GM23338 (cell line): ENCODE results near the gene SRRT. TPM values are rescaled to one million over a fixed set of nuclear protein-coding genes. Genes with fewer than 3 reads are reported as not detected.

Experiments used
- ATAC-seq: fragments of 200-7000 bp; cut with Tn5 transposase; 3 replicates; pipeline ENCODE4 v1.9.1; 2020
- DNase-seq: peaks from one replicate; pipeline ENCODE4 v3.0.0-alpha.2; 2015; ENCODE audit warnings: low spot score
- H2AFZ ChIP-seq: fragments of 200-600 bp; sonication (generic); 2 replicates; pipeline ENCODE4 v1.8.0; 2016; ENCODE audit warnings: antibody characterized with exemption, mild to moderate bottlenecking, moderate library complexity
- H3F3A ChIP-seq: fragments of 200-600 bp; sonication (generic); replicated peaks from 2 replicates; pipeline ENCODE4 v1.8.0; 2017; ENCODE audit warnings: antibody characterized with exemption, mixed run types, low read depth
- H3K27ac ChIP-seq: fragments of 200-600 bp; sonication (generic); 2 replicates; pipeline ENCODE4 v1.6.1; 2016; ENCODE audit warnings: low read depth
- H3K27me3 ChIP-seq: fragments of 200-600 bp; sonication (generic); 2 replicates; pipeline ENCODE4 v1.8.0; 2016; ENCODE audit warnings: mild to moderate bottlenecking, mixed run types, moderate library complexity; ENCODE audit not compliant: insufficient read depth
- H3K36me3 ChIP-seq: fragments of 200-600 bp; sonication (generic); 2 replicates; pipeline ENCODE4 v1.8.0; 2016; ENCODE audit warnings: mild to moderate bottlenecking; ENCODE audit not compliant: insufficient read depth
- H3K4me1 ChIP-seq: fragments of 200-600 bp; sonication (generic); 2 replicates; pipeline ENCODE4 v1.8.0; 2016; ENCODE audit warnings: mild to moderate bottlenecking, moderate library complexity; ENCODE audit not compliant: insufficient read depth
- H3K4me2 ChIP-seq: fragments of 200-600 bp; sonication (generic); 2 replicates; pipeline ENCODE4 v1.7.1; 2017; ENCODE audit warnings: mixed run types
- H3K4me3 ChIP-seq: fragments of 200-600 bp; sonication (generic); 2 replicates; pipeline ENCODE4 v1.6.1; 2016; ENCODE audit warnings: mixed run types
- H3K79me2 ChIP-seq: fragments of 200-600 bp; sonication (generic); replicated peaks from 2 replicates; pipeline ENCODE4 v1.8.0; 2017; ENCODE audit warnings: mild to moderate bottlenecking; ENCODE audit not compliant: insufficient read depth
- H3K9me2 ChIP-seq: fragments of 200-600 bp; sonication (generic); 2 replicates; pipeline ENCODE4 v1.8.0; 2017; ENCODE audit not compliant: insufficient read depth
- H4K20me1 ChIP-seq: fragments of 200-600 bp; sonication (generic); replicated peaks from 2 replicates; pipeline ENCODE4 v1.8.0; 2017; ENCODE audit warnings: mild to moderate bottlenecking; ENCODE audit not compliant: insufficient read depth
- H3K27ac Mint-ChIP-seq: 2 replicates; pipeline ENCODE4 v1.8.0; 2020; ENCODE audit warnings: inconsistent platforms, mild to moderate bottlenecking, moderate library complexity, mixed read lengths
- H3K27me3 Mint-ChIP-seq: 3 replicates; pipeline ENCODE4 v1.8.0; 2022; ENCODE audit warnings: low read depth, mild to moderate bottlenecking, moderate library complexity, mixed read lengths, inconsistent platforms; ENCODE audit not compliant: insufficient read depth, poor library complexity
- H3K36me3 Mint-ChIP-seq: 3 replicates; pipeline ENCODE4 v1.8.0; 2021; ENCODE audit warnings: low read depth, mild to moderate bottlenecking, inconsistent platforms, moderate library complexity, mixed read lengths
- H3K4me1 Mint-ChIP-seq: 3 replicates; pipeline ENCODE4 v1.8.0; 2020; ENCODE audit warnings: mild to moderate bottlenecking, inconsistent platforms, mixed read lengths
- H3K4me3 Mint-ChIP-seq: 3 replicates; pipeline ENCODE4 v1.8.0; 2021; ENCODE audit warnings: moderate library complexity, mild to moderate bottlenecking, inconsistent platforms, mixed read lengths
- H3K9me3 Mint-ChIP-seq: 3 replicates; pipeline ENCODE4 v1.8.0; 2020; ENCODE audit warnings: moderate library complexity, mild to moderate bottlenecking, inconsistent platforms, mixed read lengths
- CREB1 ChIP-seq: fragments of 250-450 bp; sonication (Bioruptor Pico); IDR thresholded peaks from 2 replicates; pipeline ENCODE4 v1.5.0; 2020; ENCODE audit warnings: low read depth, mild to moderate bottlenecking, moderate library complexity
- ETS1 ChIP-seq: IDR thresholded peaks from 2 replicates; pipeline ENCODE4 v1.6.1; 2016; ENCODE audit warnings: antibody characterized with exemption
- EZH2 ChIP-seq: fragments of 200-600 bp; sonication (generic); IDR thresholded peaks from one replicate; pipeline ENCODE4 v1.8.0; 2017; ENCODE audit warnings: antibody characterized with exemption, mild to moderate bottlenecking, low read depth; ENCODE audit not compliant: unreplicated experiment
- EZH2phosphoT487 ChIP-seq: fragments of 200-600 bp; sonication (generic); IDR thresholded peaks from one replicate; pipeline ENCODE4 v1.8.1; 2018; ENCODE audit warnings: antibody characterized with exemption; ENCODE audit not compliant: unreplicated experiment
- JUNB ChIP-seq: IDR thresholded peaks from one replicate; pipeline ENCODE4 v1.6.1; 2016; ENCODE audit warnings: antibody characterized with exemption; ENCODE audit not compliant: unreplicated experiment
- NANOG ChIP-seq: IDR thresholded peaks from 2 replicates; pipeline ENCODE4 v1.6.1; 2016; ENCODE audit warnings: antibody characterized with exemption, borderline replicate concordance
- POLR2AphosphoS5 ChIP-seq: IDR thresholded peaks from 2 replicates; pipeline ENCODE4 v1.6.1; 2016; ENCODE audit warnings: antibody characterized with exemption, low read depth
- STAT1 ChIP-seq: IDR thresholded peaks from one replicate; pipeline ENCODE4 v1.6.1; 2016; ENCODE audit warnings: antibody characterized with exemption; ENCODE audit not compliant: unreplicated experiment
- ZNF114 ChIP-seq: fragments of 250-450 bp; sonication (Bioruptor Pico); IDR thresholded peaks from 2 replicates; pipeline ENCODE4 v1.5.0; 2020; ENCODE audit warnings: mild to moderate bottlenecking, moderate library complexity
- ZNF331 ChIP-seq: fragments of 250-450 bp; sonication (Bioruptor Pico); IDR thresholded peaks from 2 replicates; pipeline ENCODE4 v1.5.0; 2020; ENCODE audit warnings: low read depth, mild to moderate bottlenecking, moderate library complexity
- polyA plus RNA-seq: library from polyadenylated mRNA; unstranded; fragments of >200 nt; fragmentation: Nextera tagmentation; extraction: Ambion mirVana; gene quantifications from 2 replicates; pipeline ENCODE4 v1.2.1, GENCODE V29; 2016
- total RNA-seq: library from RNA; depleted of rRNA; stranded (reverse); fragments of >200 nt; shearing (Covaris generic); gene quantifications from 2 replicates; pipeline ENCODE4 v1.2.3, GENCODE V29; 2014
- TF ChIP-seq, protein P1 (sequence below), 2 experiments: fragments of 200-600 bp in 1 of 2; sonication (generic) in 1 of 2; conservative IDR thresholded peaks; 2 replicates each; pipeline versions ENCODE4 v1.5.1 to v1.6.1; 2016 to 2017; ENCODE audit warnings: antibody characterized with exemption in 2 of 2, low read depth in 2 of 2, mild to moderate bottlenecking in 2 of 2, moderate library complexity in 1 of 2
- TF ChIP-seq, protein P2 (sequence below): IDR thresholded peaks from one replicate; pipeline ENCODE4 v1.6.1; 2018; ENCODE audit warnings: antibody characterized with exemption; ENCODE audit not compliant: unreplicated experiment
- TF ChIP-seq, protein P3 (sequence below): fragments of 250-450 bp; sonication (Bioruptor Pico); IDR thresholded peaks from 2 replicates; pipeline ENCODE4 v1.5.0; 2020; ENCODE audit warnings: mild to moderate bottlenecking, moderate library complexity

Gene SRRT
- total and polyA plus RNA-seq, 2 experiments from 2014 or later, result 113 to 140 TPM

GRCh38 chr7:100859856-100860255 lies 15.0 kb upstream of the SRRT start:
- no peak for ATAC-seq
- no peak for DNase-seq
- Mint-ChIP-seq H3K36me3 (peaks cover 50% of the 10 kb centered on the region), H3K9me3 (no peaks in the 10 kb centered on the region), H3K27ac (no peak overlapping the region), H3K4me1 (peaks cover 5% of the 10 kb centered on the region; the same call in 2 of the 3 replicates), H3K27me3 (peaks cover 8% of the 10 kb centered on the region), H3K4me3 (no peak overlapping the region)
- H3K4me1 ChIP-seq, result no peaks in the 10 kb centered on the region
- H3K4me2 ChIP-seq, result no peak overlapping the region
- H3K79me2 ChIP-seq, result peaks cover 21% of the 10 kb centered on the region
- no peaks in the 10 kb centered on the region for H3K27me3 ChIP-seq
- no peak overlapping the region for H3K4me3 ChIP-seq
- H4K20me1 ChIP-seq, result 0 out of 2 replicates have a peak, but pooled peaks cover 3% of the 10 kb centered on the region
- no peak overlapping the region for H2AFZ ChIP-seq
- peaks cover 4% of the 10 kb centered on the region for H3K36me3 ChIP-seq
- no peaks in the 10 kb centered on the region for H3F3A ChIP-seq
- no peak overlapping the region for H3K27ac ChIP-seq
- TF ChIP-seq STAT1 (no peak), NANOG (no peak), EZH2 (no peak), POLR2AphosphoS5 (no peak), ZNF114 (CRISPR knock-in tag) (no peak), ZNF331 (no peak), ETS1 (no peak), JUNB (no peak), CREB1 (CRISPR knock-in tag) (no peak), EZH2phosphoT487 (no peak)
- TF ChIP-seq, protein P1, sequence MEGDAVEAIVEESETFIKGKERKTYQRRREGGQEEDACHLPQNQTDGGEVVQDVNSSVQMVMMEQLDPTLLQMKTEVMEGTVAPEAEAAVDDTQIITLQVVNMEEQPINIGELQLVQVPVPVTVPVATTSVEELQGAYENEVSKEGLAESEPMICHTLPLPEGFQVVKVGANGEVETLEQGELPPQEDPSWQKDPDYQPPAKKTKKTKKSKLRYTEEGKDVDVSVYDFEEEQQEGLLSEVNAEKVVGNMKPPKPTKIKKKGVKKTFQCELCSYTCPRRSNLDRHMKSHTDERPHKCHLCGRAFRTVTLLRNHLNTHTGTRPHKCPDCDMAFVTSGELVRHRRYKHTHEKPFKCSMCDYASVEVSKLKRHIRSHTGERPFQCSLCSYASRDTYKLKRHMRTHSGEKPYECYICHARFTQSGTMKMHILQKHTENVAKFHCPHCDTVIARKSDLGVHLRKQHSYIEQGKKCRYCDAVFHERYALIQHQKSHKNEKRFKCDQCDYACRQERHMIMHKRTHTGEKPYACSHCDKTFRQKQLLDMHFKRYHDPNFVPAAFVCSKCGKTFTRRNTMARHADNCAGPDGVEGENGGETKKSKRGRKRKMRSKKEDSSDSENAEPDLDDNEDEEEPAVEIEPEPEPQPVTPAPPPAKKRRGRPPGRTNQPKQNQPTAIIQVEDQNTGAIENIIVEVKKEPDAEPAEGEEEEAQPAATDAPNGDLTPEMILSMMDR (conservative IDR thresholded peaks at IDR 0.05; ENCODE audit: low read depth in 2 of 2), result no peak
- TF ChIP-seq, protein P2, sequence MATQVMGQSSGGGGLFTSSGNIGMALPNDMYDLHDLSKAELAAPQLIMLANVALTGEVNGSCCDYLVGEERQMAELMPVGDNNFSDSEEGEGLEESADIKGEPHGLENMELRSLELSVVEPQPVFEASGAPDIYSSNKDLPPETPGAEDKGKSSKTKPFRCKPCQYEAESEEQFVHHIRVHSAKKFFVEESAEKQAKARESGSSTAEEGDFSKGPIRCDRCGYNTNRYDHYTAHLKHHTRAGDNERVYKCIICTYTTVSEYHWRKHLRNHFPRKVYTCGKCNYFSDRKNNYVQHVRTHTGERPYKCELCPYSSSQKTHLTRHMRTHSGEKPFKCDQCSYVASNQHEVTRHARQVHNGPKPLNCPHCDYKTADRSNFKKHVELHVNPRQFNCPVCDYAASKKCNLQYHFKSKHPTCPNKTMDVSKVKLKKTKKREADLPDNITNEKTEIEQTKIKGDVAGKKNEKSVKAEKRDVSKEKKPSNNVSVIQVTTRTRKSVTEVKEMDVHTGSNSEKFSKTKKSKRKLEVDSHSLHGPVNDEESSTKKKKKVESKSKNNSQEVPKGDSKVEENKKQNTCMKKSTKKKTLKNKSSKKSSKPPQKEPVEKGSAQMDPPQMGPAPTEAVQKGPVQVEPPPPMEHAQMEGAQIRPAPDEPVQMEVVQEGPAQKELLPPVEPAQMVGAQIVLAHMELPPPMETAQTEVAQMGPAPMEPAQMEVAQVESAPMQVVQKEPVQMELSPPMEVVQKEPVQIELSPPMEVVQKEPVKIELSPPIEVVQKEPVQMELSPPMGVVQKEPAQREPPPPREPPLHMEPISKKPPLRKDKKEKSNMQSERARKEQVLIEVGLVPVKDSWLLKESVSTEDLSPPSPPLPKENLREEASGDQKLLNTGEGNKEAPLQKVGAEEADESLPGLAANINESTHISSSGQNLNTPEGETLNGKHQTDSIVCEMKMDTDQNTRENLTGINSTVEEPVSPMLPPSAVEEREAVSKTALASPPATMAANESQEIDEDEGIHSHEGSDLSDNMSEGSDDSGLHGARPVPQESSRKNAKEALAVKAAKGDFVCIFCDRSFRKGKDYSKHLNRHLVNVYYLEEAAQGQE, result no peak
- TF ChIP-seq, protein P3, sequence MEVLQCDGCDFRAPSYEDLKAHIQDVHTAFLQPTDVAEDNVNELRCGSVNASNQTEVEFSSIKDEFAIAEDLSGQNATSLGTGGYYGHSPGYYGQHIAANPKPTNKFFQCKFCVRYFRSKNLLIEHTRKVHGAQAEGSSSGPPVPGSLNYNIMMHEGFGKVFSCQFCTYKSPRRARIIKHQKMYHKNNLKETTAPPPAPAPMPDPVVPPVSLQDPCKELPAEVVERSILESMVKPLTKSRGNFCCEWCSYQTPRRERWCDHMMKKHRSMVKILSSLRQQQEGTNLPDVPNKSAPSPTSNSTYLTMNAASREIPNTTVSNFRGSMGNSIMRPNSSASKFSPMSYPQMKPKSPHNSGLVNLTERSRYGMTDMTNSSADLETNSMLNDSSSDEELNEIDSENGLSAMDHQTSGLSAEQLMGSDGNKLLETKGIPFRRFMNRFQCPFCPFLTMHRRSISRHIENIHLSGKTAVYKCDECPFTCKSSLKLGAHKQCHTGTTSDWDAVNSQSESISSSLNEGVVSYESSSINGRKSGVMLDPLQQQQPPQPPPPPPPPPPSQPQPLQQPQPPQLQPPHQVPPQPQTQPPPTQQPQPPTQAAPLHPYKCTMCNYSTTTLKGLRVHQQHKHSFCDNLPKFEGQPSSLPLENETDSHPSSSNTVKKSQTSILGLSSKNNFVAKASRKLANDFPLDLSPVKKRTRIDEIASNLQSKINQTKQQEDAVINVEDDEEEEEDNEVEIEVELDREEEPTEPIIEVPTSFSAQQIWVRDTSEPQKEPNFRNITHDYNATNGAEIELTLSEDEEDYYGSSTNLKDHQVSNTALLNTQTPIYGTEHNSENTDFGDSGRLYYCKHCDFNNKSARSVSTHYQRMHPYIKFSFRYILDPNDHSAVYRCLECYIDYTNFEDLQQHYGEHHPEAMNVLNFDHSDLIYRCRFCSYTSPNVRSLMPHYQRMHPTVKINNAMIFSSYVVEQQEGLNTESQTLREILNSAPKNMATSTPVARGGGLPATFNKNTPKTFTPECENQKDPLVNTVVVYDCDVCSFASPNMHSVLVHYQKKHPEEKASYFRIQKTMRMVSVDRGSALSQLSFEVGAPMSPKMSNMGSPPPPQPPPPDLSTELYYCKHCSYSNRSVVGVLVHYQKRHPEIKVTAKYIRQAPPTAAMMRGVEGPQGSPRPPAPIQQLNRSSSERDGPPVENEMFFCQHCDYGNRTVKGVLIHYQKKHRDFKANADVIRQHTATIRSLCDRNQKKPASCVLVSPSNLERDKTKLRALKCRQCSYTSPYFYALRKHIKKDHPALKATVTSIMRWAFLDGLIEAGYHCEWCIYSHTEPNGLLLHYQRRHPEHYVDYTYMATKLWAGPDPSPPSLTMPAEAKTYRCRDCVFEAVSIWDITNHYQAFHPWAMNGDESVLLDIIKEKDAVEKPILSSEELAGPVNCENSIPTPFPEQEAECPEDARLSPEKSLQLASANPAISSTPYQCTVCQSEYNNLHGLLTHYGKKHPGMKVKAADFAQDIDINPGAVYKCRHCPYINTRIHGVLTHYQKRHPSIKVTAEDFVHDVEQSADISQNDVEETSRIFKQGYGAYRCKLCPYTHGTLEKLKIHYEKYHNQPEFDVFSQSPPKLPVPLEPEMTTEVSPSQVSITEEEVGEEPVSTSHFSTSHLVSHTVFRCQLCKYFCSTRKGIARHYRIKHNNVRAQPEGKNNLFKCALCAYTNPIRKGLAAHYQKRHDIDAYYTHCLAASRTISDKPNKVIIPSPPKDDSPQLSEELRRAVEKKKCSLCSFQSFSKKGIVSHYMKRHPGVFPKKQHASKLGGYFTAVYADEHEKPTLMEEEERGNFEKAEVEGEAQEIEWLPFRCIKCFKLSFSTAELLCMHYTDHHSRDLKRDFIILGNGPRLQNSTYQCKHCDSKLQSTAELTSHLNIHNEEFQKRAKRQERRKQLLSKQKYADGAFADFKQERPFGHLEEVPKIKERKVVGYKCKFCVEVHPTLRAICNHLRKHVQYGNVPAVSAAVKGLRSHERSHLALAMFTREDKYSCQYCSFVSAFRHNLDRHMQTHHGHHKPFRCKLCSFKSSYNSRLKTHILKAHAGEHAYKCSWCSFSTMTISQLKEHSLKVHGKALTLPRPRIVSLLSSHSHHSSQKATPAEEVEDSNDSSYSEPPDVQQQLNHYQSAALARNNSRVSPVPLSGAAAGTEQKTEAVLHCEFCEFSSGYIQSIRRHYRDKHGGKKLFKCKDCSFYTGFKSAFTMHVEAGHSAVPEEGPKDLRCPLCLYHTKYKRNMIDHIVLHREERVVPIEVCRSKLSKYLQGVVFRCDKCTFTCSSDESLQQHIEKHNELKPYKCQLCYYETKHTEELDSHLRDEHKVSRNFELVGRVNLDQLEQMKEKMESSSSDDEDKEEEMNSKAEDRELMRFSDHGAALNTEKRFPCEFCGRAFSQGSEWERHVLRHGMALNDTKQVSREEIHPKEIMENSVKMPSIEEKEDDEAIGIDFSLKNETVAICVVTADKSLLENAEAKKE (CRISPR knock-in tag), result no peak
- no peaks in the 10 kb centered on the region for H3K9me2 ChIP-seq
